ENCODE results near the gene BDNF. TPM values are rescaled to one million over a fixed set of nuclear protein-coding genes. Genes with fewer than 3 reads are reported as not detected.
"Not testable (repeated sequence)": the region's sequence is repeated elsewhere in the genome, so short reads cannot be mapped to it uniquely, and the experiment has no call there.

Gene BDNF
- polyA plus RNA-seq, 5 donors: 0.23 to 0.52 (median 0.36) TPM

- no peak for DNase-seq
Measured at GRCh38 chr11:27673979-27674663, 26.1 kb downstream of the BDNF start.

- DNase-seq: no peak
Measured at GRCh38 chr11:27672836-27673464, 27.3 kb downstream of the BDNF start.

GRCh38 chr11:27665508-27666101 lies 34.6 kb downstream of the BDNF start:
- not testable (repeated sequence) for DNase-seq

GRCh38 chr11:27663326-27663725 lies 36.9 kb downstream of the BDNF start:
- DNase-seq: no peak

GRCh38 chr11:27660171-27660570 lies 40.1 kb downstream of the BDNF start:
- DNase-seq: no peak

GRCh38 chr11:27658535-27659236 lies 41.6 kb downstream of the BDNF start:
- DNase-seq: no peak

GRCh38 chr11:27656806-27657483 lies 43.3 kb downstream of the BDNF start:
- DNase-seq: no peak

- no peak for DNase-seq
Measured at GRCh38 chr11:27656320-27656719, 43.9 kb downstream of the BDNF start.

GRCh38 chr11:27653990-27654758 lies 46.1 kb downstream of the BDNF start:
- no peak for DNase-seq

- no peak for DNase-seq
Measured at GRCh38 chr11:27651711-27652110, 48.5 kb downstream of the BDNF start.

GRCh38 chr11:27650988-27651387 lies 49.3 kb downstream of the BDNF start:
- no peak for DNase-seq

- no peak for DNase-seq
Measured at GRCh38 chr11:27649800-27650199, 50.5 kb downstream of the BDNF start.

GRCh38 chr11:27648840-27649239 lies 51.4 kb downstream of the BDNF start:
- DNase-seq: no peak

GRCh38 chr11:27646051-27646818 lies 54.0 kb downstream of the BDNF start:
- no peak for DNase-seq

- DNase-seq: no peak
Measured at GRCh38 chr11:27642954-27643353, 57.3 kb downstream of the BDNF start.

GRCh38 chr11:27640954-27641353 lies 59.3 kb downstream of the BDNF start:
- no peak for DNase-seq

GRCh38 chr11:27635567-27636037 lies 64.7 kb downstream of the BDNF start:
- DNase-seq: no peak

- not testable (repeated sequence) for DNase-seq
Measured at GRCh38 chr11:27634776-27635175, 65.5 kb downstream of the BDNF start.

GRCh38 chr11:27634282-27634681 lies 66.0 kb downstream of the BDNF start:
- not testable (repeated sequence) for DNase-seq

- not testable (repeated sequence) for DNase-seq
Measured at GRCh38 chr11:27629023-27629422, 71.2 kb downstream of the BDNF start.
